ENCODE measurements around the gene BCL6. TPM values are rescaled to one million over a fixed set of nuclear protein-coding genes. Genes with fewer than 3 reads are reported as not detected.

The BCL6 gene
- total RNA-seq, 2 experiments from 2014 or later = 76.6 to 79.6 TPM

GRCh38 chr3:187717572-187717971 is 27.7 kb downstream of the BCL6 start:
- H3K4me3 Mint-ChIP-seq = no peak overlapping the region
- no peak for DNase-seq
- no peaks in the 10 kb centered on the region for H3K9me3 ChIP-seq (ENCODE audit: control insufficient read depth in 1 of 2, insufficient read depth in 1 of 2, low read length in 2 of 2)
- H3K27me3 Mint-ChIP-seq = no peaks in the 10 kb centered on the region
- no peak overlapping the region for H3K4me3 ChIP-seq (ENCODE audit: low read length)
- ChIA-PET POLR2A (interaction anchor here (1.3 kb wide), 1 partner anchor 13 kb away, joined by 4 read pairs; no protein-coding TSS in a partner anchor), CTCF (interaction anchor here (0.5 to 1.8 kb wide), 3 partner anchors 21 to 1948 kb away, joined by 3 to 9 read pairs (median 5); no protein-coding TSS in a partner anchor)
- H3K36me3 ChIP-seq (ENCODE audit: insufficient read depth, low read length) = peaks cover 10% of the 10 kb centered on the region
- intact Hi-C loops (cut with DNase I, micrococcal nuclease) = loop anchor here in 1 of 2 experiments (10.0 kb wide), 1 partner anchor 103 kb away; no protein-coding TSS in a partner anchor
- no peak for ATAC-seq (ENCODE audit: poor library complexity)
- no peak overlapping the region for H3K27ac ChIP-seq (ENCODE audit: low read depth in 1 of 2, low read length in 2 of 2)
- H3K4me1 Mint-ChIP-seq (ENCODE audit: low read depth) = peaks cover 14% of the 10 kb centered on the region
- peaks cover 15% of the 10 kb centered on the region for H3K4me1 ChIP-seq (ENCODE audit: insufficient read depth, low read length)
- H3K9me3 Mint-ChIP-seq = no peaks in the 10 kb centered on the region
- no peak for TF ChIP-seq CTCF (IDR thresholded peaks at IDR 0.05)
- H3K27me3 ChIP-seq (ENCODE audit: control insufficient read depth in 1 of 2, insufficient read depth in 2 of 2, low read length in 2 of 2) = no peaks in the 10 kb centered on the region
- H3K36me3 Mint-ChIP-seq (ENCODE audit: low read depth) = peaks cover 21% of the 10 kb centered on the region
- no peak overlapping the region for H3K27ac Mint-ChIP-seq

GRCh38 chr3:187714404-187714979 is 30.8 kb downstream of the BCL6 start:
- H3K36me3 ChIP-seq (ENCODE audit: insufficient read depth, low read length) = no peaks in the 10 kb centered on the region
- H3K4me3 ChIP-seq (ENCODE audit: low read length) = no peak overlapping the region
- peak; percentile 89 for TF ChIP-seq CTCF (IDR thresholded peaks at IDR 0.05)
- POLR2A ChIA-PET = no interaction called here
- H3K36me3 Mint-ChIP-seq (ENCODE audit: low read depth) = no peaks in the 10 kb centered on the region
- CTCF ChIA-PET = interaction anchor here (0.6 to 3.3 kb wide), 8 partner anchors 11 to 1771 kb away, joined by 3 to 28 read pairs (median 3); partner anchors contain the start of gene RTP2
- H3K27ac ChIP-seq (ENCODE audit: low read depth in 1 of 2, low read length in 2 of 2) = no peak overlapping the region
- no peak overlapping the region for H3K27ac Mint-ChIP-seq
- no peaks in the 10 kb centered on the region for H3K27me3 Mint-ChIP-seq
- H3K4me1 ChIP-seq (ENCODE audit: insufficient read depth, low read length) = peaks cover 15% of the 10 kb centered on the region
- H3K27me3 ChIP-seq (ENCODE audit: control insufficient read depth in 1 of 2, insufficient read depth in 2 of 2, low read length in 2 of 2) = no peaks in the 10 kb centered on the region
- DNase-seq (peak; percentile 53 to 85 (median 61)), ATAC-seq (ENCODE audit: poor library complexity) (peak; percentile 90)
- peaks cover 14% of the 10 kb centered on the region for H3K4me1 Mint-ChIP-seq (ENCODE audit: low read depth)
- intact Hi-C loops (cut with DNase I, micrococcal nuclease) = loop anchor here (1.0 to 10.0 kb wide), 5 partner anchors 98 to 494 kb away; no protein-coding TSS in a partner anchor
- no peaks in the 10 kb centered on the region for H3K9me3 ChIP-seq (ENCODE audit: control insufficient read depth in 1 of 2, insufficient read depth in 1 of 2, low read length in 2 of 2)
- no peak overlapping the region for H3K4me3 Mint-ChIP-seq
- H3K9me3 Mint-ChIP-seq = no peaks in the 10 kb centered on the region

- Histone ChIP-seq H3K27ac (ENCODE audit: low read depth in 1 of 2, low read length in 2 of 2) (no peak overlapping the region), H3K4me3 (ENCODE audit: low read length) (no peak overlapping the region), H3K36me3 (ENCODE audit: insufficient read depth, low read length) (no peaks in the 10 kb centered on the region), H3K27me3 (ENCODE audit: control insufficient read depth in 1 of 2, insufficient read depth in 2 of 2, low read length in 2 of 2) (no peaks in the 10 kb centered on the region), H3K4me1 (ENCODE audit: insufficient read depth, low read length) (peaks cover 15% of the 10 kb centered on the region), H3K9me3 (ENCODE audit: control insufficient read depth in 1 of 2, insufficient read depth in 1 of 2, low read length in 2 of 2) (no peaks in the 10 kb centered on the region)
- DNase-seq (peak in 3 of 14 experiments; percentile 55 to 72 (median 71)), ATAC-seq (ENCODE audit: poor library complexity) (peak; percentile 71)
- H3K9me3 Mint-ChIP-seq = no peaks in the 10 kb centered on the region
- H3K4me3 Mint-ChIP-seq = no peak overlapping the region
- no peak for TF ChIP-seq CTCF (IDR thresholded peaks at IDR 0.05)
- H3K4me1 Mint-ChIP-seq (ENCODE audit: low read depth) = peaks cover 14% of the 10 kb centered on the region
- no peaks in the 10 kb centered on the region for H3K36me3 Mint-ChIP-seq (ENCODE audit: low read depth)
- CTCF ChIA-PET = interaction anchor here (0.6 to 3.3 kb wide), 5 partner anchors 10 to 1770 kb away, joined by 3 to 28 read pairs (median 5); partner anchors contain the start of gene RTP2
- intact Hi-C loops (cut with DNase I, micrococcal nuclease) = loop anchor here (5.0 to 10.0 kb wide), 2 partner anchors 99 to 491 kb away; no protein-coding TSS in a partner anchor
- no peaks in the 10 kb centered on the region for H3K27me3 Mint-ChIP-seq
- no peak overlapping the region for H3K27ac Mint-ChIP-seq
- POLR2A ChIA-PET = no interaction called here
Observed at GRCh38 chr3:187713504-187713903, 31.8 kb downstream of the BCL6 start.
